Vagina (tissue), 2 donors: ENCODE data around the gene PRXL2A. TPM values are rescaled to one million over a fixed set of nuclear protein-coding genes. Genes with fewer than 3 reads are reported as not detected.

Experiments
- DNase-seq, 2 donors: peaks; one replicate each; pipeline ENCODE4 v3.0.0-alpha.2; 2017; ENCODE audit errors: extremely low spot score in 2 of 2
- H3K27ac ChIP-seq: fragments of 200-600 bp; sonication (generic); one replicate; pipeline ENCODE4 v1.5.1; 2019
- H3K27me3 ChIP-seq: fragments of 200-600 bp; sonication (generic); one replicate; pipeline ENCODE4 v1.5.1; 2019
- H3K36me3 ChIP-seq, 2 donors: fragments of 200-600 bp; sonication (generic); one replicate each; pipeline ENCODE4 v1.5.1; 2017 to 2019
- H3K4me1 ChIP-seq: fragments of 200-600 bp; sonication (generic); one replicate; pipeline ENCODE4 v1.5.1; 2019
- H3K4me3 ChIP-seq, 2 donors: fragments of 200-600 bp; sonication (generic); 1 replicate in 1 of 2; 2 replicates in 1 of 2; pipeline ENCODE4 v1.5.1; 2016 to 2019
- H3K9me3 ChIP-seq: fragments of 200-600 bp; sonication (generic); one replicate; pipeline ENCODE4 v1.5.1; 2019
- CTCF ChIP-seq, 3 experiments: fragments of 450-650 bp in 2 of 3; fragments of 200-600 bp in 1 of 3; sonication (generic) in 1 of 3; IDR thresholded peaks; one replicate each; pipeline ENCODE4 v1.5.1; 2017 to 2019; ENCODE audit warnings: antibody characterized with exemption in 3 of 3, mild to moderate bottlenecking in 2 of 3, moderate library complexity in 2 of 3
- POLR2A ChIP-seq, 2 donors: fragments of 450-650 bp; IDR thresholded peaks; one replicate each; pipeline ENCODE4 v1.6.1; 2017; ENCODE audit warnings: antibody characterized with exemption in 2 of 2, mild to moderate bottlenecking in 2 of 2, moderate library complexity in 2 of 2
- POLR2AphosphoS5 ChIP-seq, 2 donors: sonication (generic); formaldehyde crosslinking; IDR thresholded peaks; one replicate each; pipeline ENCODE4 v1.9.0; 2017; ENCODE audit warnings: antibody characterized with exemption in 2 of 2, mild to moderate bottlenecking in 2 of 2, low read depth in 1 of 2; ENCODE audit not compliant: insufficient read depth in 1 of 2
- intact Hi-C: fragments of 100-400 bp; cut with DNase I; formaldehyde crosslinking; loops from one replicate; pipeline ENCODE4 v1.15.1; 2023
- total RNA-seq: library from RNA; depleted of rRNA; stranded (reverse); fragments of >200 nt; gene quantifications from one replicate; pipeline ENCODE4 v1.2.3, GENCODE V29; 2016

PRXL2A gene
- total RNA-seq, 1 donor from 2014 or later: 62.4 TPM

GRCh38 chr10:80447436-80448190 lies 39.3 kb downstream of the PRXL2A start:
- no peak for DNase-seq
- Histone ChIP-seq H3K4me3 (no peak overlapping the region), H3K27me3 (no peaks in the 10 kb centered on the region), H3K36me3 (no peaks in the 10 kb centered on the region), H3K4me1 (peaks cover 30% of the 10 kb centered on the region), H3K27ac (no peak overlapping the region), H3K9me3 (no peaks in the 10 kb centered on the region)
- no peak for TF ChIP-seq CTCF (IDR thresholded peaks at IDR 0.05)
- no peak for TF ChIP-seq POLR2A (IDR thresholded peaks at IDR 0.05)
- TF ChIP-seq POLR2AphosphoS5 (IDR thresholded peaks at IDR 0.05; ENCODE audit: insufficient read depth in 1 of 2, low read depth in 1 of 2): no peak
- intact Hi-C loops: loop anchor here (5.0 kb wide), 1 partner anchor 55 kb away; no protein-coding TSS in a partner anchor

- Histone ChIP-seq H3K4me3 (no peak overlapping the region), H3K9me3 (no peaks in the 10 kb centered on the region), H3K27me3 (no peaks in the 10 kb centered on the region), H3K4me1 (peaks cover 31% of the 10 kb centered on the region), H3K27ac (no peak overlapping the region), H3K36me3 (no peaks in the 10 kb centered on the region)
- no peak for TF ChIP-seq POLR2AphosphoS5 (IDR thresholded peaks at IDR 0.05; ENCODE audit: insufficient read depth in 1 of 2, low read depth in 1 of 2)
- no peak for TF ChIP-seq CTCF (IDR thresholded peaks at IDR 0.05)
- intact Hi-C loops: loop anchor here (5.0 kb wide), 1 partner anchor 54 kb away; no protein-coding TSS in a partner anchor
- DNase-seq: no peak
These were observed 40.0 kb downstream of the PRXL2A start for GRCh38 chr10:80448209-80448942.

GRCh38 chr10:80449520-80449919 lies 41.2 kb downstream of the PRXL2A start:
- TF ChIP-seq POLR2A (IDR thresholded peaks at IDR 0.05) (no peak), CTCF (IDR thresholded peaks at IDR 0.05) (no peak), POLR2AphosphoS5 (IDR thresholded peaks at IDR 0.05; ENCODE audit: insufficient read depth in 1 of 2, low read depth in 1 of 2) (no peak)
- Histone ChIP-seq H3K36me3 (no peaks in the 10 kb centered on the region), H3K4me1 (peaks cover 22% of the 10 kb centered on the region), H3K4me3 (no peak overlapping the region), H3K27me3 (no peaks in the 10 kb centered on the region), H3K27ac (no peak overlapping the region), H3K9me3 (no peaks in the 10 kb centered on the region)
- intact Hi-C loops: loop anchor here (5.0 kb wide), 1 partner anchor 53 kb away; no protein-coding TSS in a partner anchor
- DNase-seq: no peak

- Histone ChIP-seq H3K36me3 (no peaks in the 10 kb centered on the region), H3K4me1 (peaks cover 27% of the 10 kb centered on the region), H3K4me3 (no peak overlapping the region), H3K9me3 (no peaks in the 10 kb centered on the region), H3K27ac (no peak overlapping the region), H3K27me3 (no peaks in the 10 kb centered on the region)
- intact Hi-C loops: no loop called here
- TF ChIP-seq CTCF (IDR thresholded peaks at IDR 0.05) (no peak), POLR2A (IDR thresholded peaks at IDR 0.05) (no peak), POLR2AphosphoS5 (IDR thresholded peaks at IDR 0.05; ENCODE audit: insufficient read depth in 1 of 2, low read depth in 1 of 2) (no peak)
- DNase-seq: no peak
These were observed 42.8 kb downstream of the PRXL2A start for GRCh38 chr10:80451132-80451531.
